Testis (tissue), 2 donors: Measurements from ENCODE around the gene DDIT3.

Experiments
- CTCF ChIP-seq, 3 experiments: fragments of 450-650 bp in 2 of 3; fragments of 200-600 bp in 1 of 3; sonication (generic) in 1 of 3; IDR thresholded peaks; one replicate each; pipeline ENCODE4 v1.5.1; 2016 to 2019; ENCODE audit warnings: antibody characterized with exemption in 3 of 3, mild to moderate bottlenecking in 2 of 3, moderate library complexity in 1 of 3
- POLR2A ChIP-seq: fragments of 450-650 bp; IDR thresholded peaks from one replicate; pipeline ENCODE4 v1.6.1; 2017; ENCODE audit warnings: antibody characterized with exemption, mild to moderate bottlenecking, moderate library complexity

- TF ChIP-seq CTCF (IDR thresholded peaks at IDR 0.05) = no peak
- no peak for TF ChIP-seq POLR2A
These were observed 12.8 kb upstream of the DDIT3 start for GRCh38 chr12:57533108-57533507.
